Ammon's horn (tissue), 1 donor: ENCODE data around the gene LCE1B.
A peak's percentile ranks its signal among the peaks of the same experiment; 100 is the strongest.

ENCODE experiments used
- DNase-seq: peaks from one replicate; pipeline ENCODE4 v3.0.0-alpha.2; 2016; ENCODE audit warnings: low spot score

Gene LCE1B

GRCh38 chr1:152811671-152812070 lies at the start of gene LCE1B:
Gene LCE1B, plus strand, starts transcription at chr1:152811971. Its CDS starts 476 bp downstream, at chr1:152812447.
- DNase-seq: no peak

GRCh38 chr1:152768847-152769533 lies 42.8 kb upstream of the LCE1B start:
- peak; percentile 0 for DNase-seq

GRCh38 chr1:152770411-152770810 lies 41.4 kb upstream of the LCE1B start:
- DNase-seq: no peak

GRCh38 chr1:152774875-152775274 lies 36.9 kb upstream of the LCE1B start, which contains the start of gene LCE1F:
Gene LCE1F, plus strand, starts transcription at chr1:152775140. Its CDS starts 1,232 bp downstream, at chr1:152776372.
- no peak for DNase-seq

- no peak for DNase-seq
Observed at GRCh38 chr1:152776361-152776760, 35.4 kb upstream of the LCE1B start.

GRCh38 chr1:152777510-152778137 lies 34.1 kb upstream of the LCE1B start:
- no peak for DNase-seq

GRCh38 chr1:152783095-152783494 lies 28.7 kb upstream of the LCE1B start:
- DNase-seq: peak; percentile 0

GRCh38 chr1:152786077-152786476 lies 25.7 kb upstream of the LCE1B start, which contains the start of gene LCE1E:
Gene LCE1E, plus strand, starts transcription at chr1:152786257. Its CDS starts 1,043 bp downstream, at chr1:152787300.
- DNase-seq: peak; percentile 0

- DNase-seq: no peak
Observed at GRCh38 chr1:152795686-152796085, 16.1 kb upstream of the LCE1B start.

GRCh38 chr1:152796421-152796820 lies 15.3 kb upstream of the LCE1B start, which contains the start of gene LCE1D:
Gene LCE1D, plus strand, starts transcription at chr1:152796721. Its CDS starts 1,074 bp downstream, at chr1:152797795.
- DNase-seq: no peak

GRCh38 chr1:152801333-152801732 lies 10.4 kb upstream of the LCE1B start:
- DNase-seq: no peak

- DNase-seq: no peak
Observed at GRCh38 chr1:152806576-152806975, 5.2 kb upstream of the LCE1B start, which contains the start of gene LCE1C. Gene LCE1C, minus strand, starts transcription at chr1:152806651. Its CDS starts 1,173 bp downstream, at chr1:152805478.

- DNase-seq: no peak
Observed at GRCh38 chr1:152811050-152811449, 721 bp upstream of the LCE1B start.

GRCh38 chr1:152817309-152817708 lies 5.5 kb downstream of the LCE1B start:
- DNase-seq: no peak

GRCh38 chr1:152823294-152823693 lies 11.5 kb downstream of the LCE1B start:
- DNase-seq: no peak

GRCh38 chr1:152824964-152825363 lies 13.2 kb downstream of the LCE1B start:
- no peak for DNase-seq

GRCh38 chr1:152827173-152827572 lies 15.4 kb downstream of the LCE1B start, which contains the start of gene LCE1A:
Gene LCE1A, plus strand, starts transcription at chr1:152827473. Its CDS starts 0 bp downstream, at chr1:152827473.
- no peak for DNase-seq

GRCh38 chr1:152836870-152837269 lies 25.1 kb downstream of the LCE1B start:
- peak; percentile 6 for DNase-seq

GRCh38 chr1:152842556-152842955 lies 30.8 kb downstream of the LCE1B start, which contains the start of gene LCE6A:
Gene LCE6A, plus strand, starts transcription at chr1:152842856. Its CDS starts 665 bp downstream, at chr1:152843521.
- DNase-seq: no peak

GRCh38 chr1:152855661-152856060 lies 43.9 kb downstream of the LCE1B start:
- DNase-seq: no peak

- DNase-seq: no peak
Observed at GRCh38 chr1:152858062-152858461, 46.3 kb downstream of the LCE1B start.

- DNase-seq: no peak
Observed at GRCh38 chr1:152859696-152860095, 47.9 kb downstream of the LCE1B start, which contains the start of gene LCE7A. Gene LCE7A, plus strand, starts transcription at chr1:152859996. Its CDS starts 702 bp downstream, at chr1:152860698.

- DNase-seq: no peak
Observed at GRCh38 chr1:152860129-152860528, 48.4 kb downstream of the LCE1B start.
